ENCODE measurements around the gene OR10V1.

OR10V1 gene, protein sequence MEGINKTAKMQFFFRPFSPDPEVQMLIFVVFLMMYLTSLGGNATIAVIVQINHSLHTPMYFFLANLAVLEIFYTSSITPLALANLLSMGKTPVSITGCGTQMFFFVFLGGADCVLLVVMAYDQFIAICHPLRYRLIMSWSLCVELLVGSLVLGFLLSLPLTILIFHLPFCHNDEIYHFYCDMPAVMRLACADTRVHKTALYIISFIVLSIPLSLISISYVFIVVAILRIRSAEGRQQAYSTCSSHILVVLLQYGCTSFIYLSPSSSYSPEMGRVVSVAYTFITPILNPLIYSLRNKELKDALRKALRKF

DNA sequence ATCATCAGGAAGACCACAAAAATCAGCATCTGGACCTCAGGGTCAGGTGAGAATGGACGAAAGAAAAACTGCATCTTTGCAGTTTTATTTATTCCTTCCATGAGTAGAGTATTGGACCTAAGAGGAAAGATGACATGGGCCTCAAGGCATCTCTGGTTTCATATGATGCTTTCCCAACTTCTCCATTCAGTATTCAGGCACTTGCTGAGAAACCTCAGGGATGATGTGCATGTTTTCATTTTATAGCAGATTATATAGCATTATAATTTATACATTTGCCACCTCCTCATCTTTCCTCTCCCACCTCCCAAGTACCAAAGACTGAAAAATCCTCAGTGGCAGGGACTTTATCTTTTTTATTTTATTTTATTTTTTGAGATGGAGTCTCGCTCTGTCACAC lies at the start of gene OR10V1:
Gene OR10V1 (minus strand): TSS at position 101 of the 400 bp plus-strand sequence. CDS start 0 bp downstream, at position 101.
- DNase-seq = no peak

DNA sequence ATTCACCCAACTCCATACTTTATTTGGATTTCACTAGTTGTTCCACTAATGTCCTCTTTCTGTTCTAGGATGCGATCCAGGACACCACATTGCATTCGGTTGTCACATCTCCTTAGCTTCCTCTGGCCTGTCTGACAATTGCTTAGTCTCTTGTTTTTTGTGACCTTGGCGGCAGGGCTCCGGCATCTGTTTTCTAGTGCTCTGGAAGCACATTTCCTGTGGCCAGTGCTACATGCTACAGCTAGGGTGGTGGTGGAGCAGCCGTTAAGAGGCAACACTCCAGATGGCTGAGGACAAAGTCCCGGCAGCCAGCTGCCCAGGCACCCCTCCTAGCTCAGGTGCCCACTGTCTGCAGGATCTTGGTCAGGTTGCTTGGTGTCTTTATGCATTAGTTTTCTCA lies 48.3 kb upstream of the OR10V1 start:
- DNase-seq = no peak

DNA sequence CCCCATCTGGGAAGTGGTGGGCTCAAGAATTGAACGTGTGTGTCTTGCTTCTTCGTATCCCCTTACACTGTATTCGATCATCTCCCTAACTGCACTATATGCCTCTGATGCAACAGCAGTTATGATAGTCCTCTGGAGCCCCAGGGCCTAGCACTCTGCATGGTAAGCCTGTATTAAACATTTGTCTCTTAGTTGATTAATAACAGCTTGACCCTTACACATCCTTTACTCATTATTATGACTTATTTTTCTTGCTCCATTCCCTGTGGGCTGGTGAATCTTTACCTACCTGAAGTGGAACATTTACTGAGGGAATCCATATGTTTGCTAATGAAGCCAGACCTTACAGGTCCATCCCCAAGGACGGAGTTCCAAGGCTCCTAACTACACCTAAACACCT lies 47.1 kb upstream of the OR10V1 start:
- no peak for DNase-seq

- no peak for DNase-seq
These were observed 46.3 kb upstream of the OR10V1 start for GRCh38 chr11:59759900-59760299.

GRCh38 chr11:59758401-59759037 lies 44.9 kb upstream of the OR10V1 start:
- DNase-seq = no peak

DNA sequence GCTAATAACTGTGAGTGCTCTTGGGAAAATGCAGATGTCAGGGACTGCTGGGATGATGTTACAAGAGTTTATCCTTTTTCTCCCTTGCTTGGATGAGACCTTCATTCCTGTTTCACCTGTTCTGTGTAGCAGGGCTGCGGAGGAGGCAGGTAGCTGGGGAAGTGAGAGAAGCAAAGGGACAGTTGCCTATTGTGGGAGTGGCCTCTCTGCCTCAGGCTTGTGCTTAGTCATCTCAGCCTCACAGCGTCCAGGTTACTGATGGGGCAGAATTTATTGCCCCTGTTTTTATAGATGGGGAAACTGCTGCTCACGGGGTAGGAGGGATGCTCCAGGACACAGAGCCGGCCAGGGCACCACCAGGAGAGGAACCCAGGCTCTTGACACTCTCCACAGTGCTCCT lies 43.2 kb upstream of the OR10V1 start:
- peak in 1 of 2 donors; percentile 21 for DNase-seq

GRCh38 chr11:59756558-59756840 lies 42.9 kb upstream of the OR10V1 start:
- DNase-seq = no peak

- peak; percentile 37 to 55 for DNase-seq
These were observed 42.3 kb upstream of the OR10V1 start for GRCh38 chr11:59755701-59756557.

- DNase-seq = peak; percentile 54 to 69
These were observed 41.4 kb upstream of the OR10V1 start, which contains the start of gene STX3 for GRCh38 chr11:59754859-59755700. TSS of gene STX3 (plus strand) at chr11:59755376. CDS start at chr11:59755606, 230 bp downstream.

GRCh38 chr11:59754494-59754858 lies 40.8 kb upstream of the OR10V1 start:
- peak in 1 of 2 donors; percentile 21 for DNase-seq

DNA sequence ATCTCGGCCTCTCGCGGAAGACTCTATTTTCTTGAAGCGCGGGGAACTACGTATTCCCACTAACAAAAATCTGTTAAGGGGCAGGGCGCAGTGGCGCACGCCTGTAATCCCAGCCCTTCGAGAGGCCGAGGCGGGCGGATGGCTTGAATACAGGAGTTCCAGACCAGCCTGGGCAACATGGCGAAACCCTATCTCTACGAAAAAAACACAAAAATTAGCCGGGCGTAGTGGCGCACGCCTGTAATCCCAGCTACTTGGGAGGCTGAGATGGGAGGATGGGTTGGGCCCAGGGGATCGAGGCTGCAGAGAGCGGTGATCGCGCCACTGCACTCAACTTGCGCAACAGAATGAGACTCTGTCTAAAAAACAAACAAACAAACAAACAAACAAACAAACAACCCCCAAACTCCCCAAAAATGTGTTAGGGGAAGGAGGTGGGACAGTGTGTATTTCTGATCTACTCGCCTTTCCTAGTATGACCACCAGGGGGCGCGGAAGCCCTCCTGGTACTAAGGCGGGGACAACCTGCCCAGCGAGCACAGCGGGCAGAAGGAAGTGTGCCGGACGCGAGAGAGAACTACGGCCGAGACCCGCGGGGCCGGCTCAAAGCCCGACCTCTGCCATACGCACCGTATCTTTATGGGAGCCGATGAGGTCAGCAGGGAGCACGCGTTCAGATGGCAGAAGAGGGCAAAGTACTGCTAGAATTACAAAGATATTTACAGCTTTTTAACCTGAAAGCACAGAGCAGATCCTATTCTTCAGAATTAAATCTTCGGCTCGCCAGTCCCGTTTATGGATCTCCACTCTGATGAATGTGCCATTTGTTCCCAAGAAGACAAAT lies 40.2 kb upstream of the OR10V1 start:
- peak; percentile 84 to 85 for DNase-seq

GRCh38 chr11:59746111-59746510 lies 32.5 kb upstream of the OR10V1 start:
- DNase-seq = no peak

GRCh38 chr11:59730896-59731565 lies 17.4 kb upstream of the OR10V1 start:
- no peak for DNase-seq

- no peak for DNase-seq
These were observed 16.2 kb upstream of the OR10V1 start for GRCh38 chr11:59729834-59730233.

DNA sequence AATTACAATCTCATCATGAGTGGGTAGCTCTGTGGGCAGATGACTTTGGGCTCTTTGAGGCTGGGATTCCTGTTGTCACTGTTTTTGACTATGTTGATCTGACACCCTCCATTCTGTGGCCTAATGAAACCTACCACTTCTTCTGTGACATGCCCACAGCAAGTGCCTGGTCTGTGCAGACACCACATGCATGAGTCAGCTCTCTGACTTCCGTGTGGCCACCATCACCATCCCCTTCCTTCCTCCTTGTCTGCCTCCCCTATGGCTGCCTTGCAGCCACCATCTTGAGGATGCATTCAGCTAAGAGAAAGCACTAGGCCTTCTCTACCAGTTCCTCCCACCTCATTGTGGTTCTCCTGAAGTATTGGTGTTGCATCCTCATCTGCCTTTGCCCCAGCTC lies 15.3 kb upstream of the OR10V1 start:
- DNase-seq = peak; percentile 19 to 33

- no peak for DNase-seq
These were observed 14.5 kb upstream of the OR10V1 start for GRCh38 chr11:59728154-59728553.

DNA sequence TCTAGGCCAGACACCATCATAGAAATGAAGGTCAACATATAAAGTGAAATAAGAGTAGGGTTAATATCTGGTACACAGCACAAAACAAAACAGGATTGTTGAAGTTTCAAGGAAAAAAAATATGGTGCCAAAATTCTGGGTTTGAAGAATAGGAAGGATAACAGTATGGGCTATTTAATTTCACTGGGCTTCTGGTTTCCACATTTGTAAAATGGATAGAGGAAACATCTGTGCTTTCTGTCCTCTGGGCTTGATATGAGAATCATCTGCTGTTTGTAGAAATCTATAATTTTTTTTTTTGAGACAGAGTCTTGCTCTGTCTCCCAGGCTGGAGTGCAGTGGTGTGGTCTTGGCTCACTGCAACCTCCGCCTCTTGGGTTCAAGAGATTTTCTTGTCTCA lies 13.8 kb upstream of the OR10V1 start:
- no peak for DNase-seq

- DNase-seq = no peak
These were observed 10.4 kb upstream of the OR10V1 start for GRCh38 chr11:59724066-59724465.

- no peak for DNase-seq
These were observed 5.9 kb upstream of the OR10V1 start for GRCh38 chr11:59719556-59719955.

GRCh38 chr11:59716051-59716450 lies 2.4 kb upstream of the OR10V1 start:
- no peak for DNase-seq

- no peak for DNase-seq
These were observed 3.4 kb downstream of the OR10V1 start for GRCh38 chr11:59710136-59710847.
